Heart left ventricle (tissue), 16 donors: ENCODE data around the gene XYLT1. TPM values are rescaled to one million over a fixed set of nuclear protein-coding genes. Genes with fewer than 3 reads are reported as not detected.

Source experiments
- ATAC-seq, 4 donors: fragments of 200-7000 bp; cut with Tn5 transposase; one replicate each; pipeline ENCODE4 v1.9.1; 2020 to 2022; ENCODE audit warnings: moderate library complexity in 4 of 4, mild to moderate bottlenecking in 3 of 4, moderate number of reproducible peaks in 1 of 4
- DNase-seq, 5 donors: peaks; one replicate each; pipeline ENCODE4 v3.0.0-alpha.2; 2020
- H3K27ac ChIP-seq, 12 donors: fragments of 200-600 bp; sonication (generic) in 4 of 12; one replicate each; pipeline versions ENCODE4 v1.5.0 to v1.8.0; 2016 to 2022; ENCODE audit warnings: mild to moderate bottlenecking in 2 of 12
- H3K27me3 ChIP-seq, 9 donors: fragments of 200-600 bp; sonication (generic) in 2 of 9; one replicate each; pipeline versions ENCODE4 v1.5.1 to v1.8.0; 2016 to 2022; ENCODE audit warnings: mild to moderate bottlenecking in 3 of 9
- H3K36me3 ChIP-seq, 9 donors: fragments of 200-600 bp; sonication (generic) in 2 of 9; one replicate each; pipeline versions ENCODE4 v1.5.0 to v1.8.0; 2018 to 2022; ENCODE audit warnings: mild to moderate bottlenecking in 2 of 9
- H3K4me1 ChIP-seq, 12 donors: fragments of 200-600 bp; sonication (generic) in 4 of 12; one replicate each; pipeline versions ENCODE4 v1.5.0 to v1.8.0; 2016 to 2022; ENCODE audit warnings: mild to moderate bottlenecking in 3 of 12
- H3K4me3 ChIP-seq, 12 donors: fragments of 200-600 bp; sonication (generic) in 4 of 12; one replicate each; pipeline versions ENCODE4 v1.5.0 to v1.8.0; 2017 to 2022; ENCODE audit warnings: mild to moderate bottlenecking in 9 of 12, moderate library complexity in 4 of 12
- H3K9me3 ChIP-seq, 12 donors: fragments of 200-600 bp; sonication (generic) in 4 of 12; one replicate each; pipeline versions ENCODE4 v1.5.0 to v1.8.0; 2016 to 2022; ENCODE audit warnings: mild to moderate bottlenecking in 1 of 12
- CTCF ChIP-seq, 12 donors: fragments of 200-600 bp; sonication (generic) in 4 of 12; IDR thresholded peaks; one replicate each; pipeline versions ENCODE4 v1.5.0 to v1.8.0; 2018 to 2022; ENCODE audit warnings: antibody characterized with exemption in 12 of 12, mild to moderate bottlenecking in 5 of 12
- POLR2A ChIP-seq, 2 donors: fragments of 450-650 bp; IDR thresholded peaks; one replicate each; pipeline ENCODE4 v1.6.1; 2017; ENCODE audit warnings: antibody characterized with exemption in 2 of 2, mild to moderate bottlenecking in 2 of 2, moderate library complexity in 2 of 2
- WGBS, 4 donors: extraction: QIAGEN DNeasy Blood & Tissue Kit in 2 of 4; methylation state at CpG; one replicate each; pipeline versions ENCODE4 v1.1.5 to v1.1.7; 2013 to 2018; 5-methylcytosine and 5-hydroxymethylcytosine counted together
- intact Hi-C, 10 donors: fragments of 100-400 bp; cut with DNase I; formaldehyde crosslinking; loops; one replicate each; pipeline versions ENCODE4 v1.11.1 to v1.14.2; 2022
- polyA plus RNA-seq, 2 donors: library from polyadenylated mRNA; stranded (reverse); fragments of 200-250 nt; gene quantifications; one replicate each; pipeline ENCODE4 v1.2.3, GENCODE V29; 2013
- total RNA-seq, 9 donors: library from RNA; depleted of rRNA in 2 of 9; stranded (reverse); fragments of >200 nt in 2 of 9; fragmentation: NEBNext Ultra II Directional in 3 of 9; extraction: Animal tissue kit (Norgen Biotek cat#: 25700) in 3 of 9; gene quantifications; one replicate each; pipeline versions ENCODE4 v1.1.0 to v1.2.4, GENCODE V29; 2016 to 2023
- donor health status: ischemic (EF 13 %, LVEDD 7.1; RV severe dilation, severe dysfunction).
- donor health status: healthy with polysubstance abuse.
- donor health status: DM: no; HTN: yes; CAD: no.
- donor health status: DM: no; HTN: no; CAD: no.
- donor health status: ischemic (EF 25% LVEDD 6.9; RV normal size, moderate dysfunction).
- donor health status: ischemic (EF 25% LVEDD 5.7; RV mildly dilated, moderate dysfunction).
- donor health status: healthy.
- donor health status: DM: yes; HTN: yes; CAD: no.
- donor health status: ischemic (EF 35%, LVEDD 5.7; RV mildly dilated, moderate dysfunction).
- donor health status: nonischemic (EF 11% LVEDD 7.7; RV severe dilation, severe dysfunction).
- donor health status: DM: yes; HTN: yes; CAD: no.
- donor health status: PGD.
- donor health status: ischemic (EF 29% LVEDD 5.4; RV normal size, mild dysfunction).
- donor health status: nonischemic (EF 23%, LVEDD 6.1; RV moderate dilation, normal function).

Gene XYLT1
- total and polyA plus RNA-seq, 11 donors: 0.46 to 12.3 (median 2.4) TPM

GRCh38 chr16:17518441-17518840 is 47.7 kb upstream of the XYLT1 start:
- TF ChIP-seq CTCF (IDR thresholded peaks at IDR 0.05) (no peak), POLR2A (IDR thresholded peaks at IDR 0.05) (no peak)
- Histone ChIP-seq H3K4me1 (no peaks in the 10 kb centered on the region), H3K9me3 (no peaks in the 10 kb centered on the region), H3K27ac (no peak overlapping the region), H3K36me3 (no peaks in the 10 kb centered on the region), H3K4me3 (no peak overlapping the region), H3K27me3 (peaks cover 0 to 21% (median 2%) of the 10 kb centered on the region in 9 donors)
- 73 to 80% (median 79%) methylated on average over 3 of the region's 3 CpGs for WGBS, 4 donors
- DNase-seq (no peak), ATAC-seq (no peak)
- intact Hi-C loops: no loop called here

DNA sequence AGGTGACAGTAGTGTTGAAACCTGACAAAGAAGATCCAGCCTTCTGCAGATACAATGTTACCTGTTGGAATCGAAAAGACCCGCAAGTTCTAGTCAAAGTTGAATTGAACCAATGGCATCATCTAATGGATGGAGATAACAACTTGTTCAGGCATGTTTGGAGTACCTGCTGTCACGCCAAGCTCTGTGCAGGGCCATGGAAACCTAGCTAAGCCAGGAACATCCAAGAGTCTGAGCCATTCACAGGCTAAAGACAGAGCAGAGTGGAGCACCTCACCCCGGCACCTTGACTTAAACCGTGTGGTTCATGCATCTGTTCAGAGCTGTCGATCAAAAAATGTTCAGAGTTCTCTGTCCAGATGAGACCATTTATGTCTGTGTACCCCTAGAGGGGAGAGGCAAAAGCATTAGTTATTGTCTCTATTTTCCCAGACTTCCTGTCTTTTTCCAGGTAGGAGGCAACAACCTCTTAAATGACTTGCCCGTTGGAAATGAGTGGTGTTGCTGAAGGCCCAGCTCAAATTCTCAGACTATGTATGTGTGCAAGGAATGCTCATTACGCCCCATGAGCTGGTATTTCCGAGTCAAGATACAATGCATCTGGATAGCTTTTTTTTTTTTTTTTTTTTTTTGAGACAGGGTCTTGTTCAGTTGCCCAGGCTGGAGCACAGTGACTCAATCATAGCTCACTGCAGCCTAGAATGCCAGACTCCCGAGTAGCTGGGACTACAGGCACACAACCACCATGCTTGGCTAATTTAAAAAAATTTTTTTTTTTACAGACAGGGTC is 44.9 kb upstream of the XYLT1 start:
- no peak for ATAC-seq
- no peak for DNase-seq
- WGBS, 4 donors: 81 to 86% (median 83%) methylated on average over 10 of the region's 10 CpGs
- TF ChIP-seq CTCF (IDR thresholded peaks at IDR 0.05) (no peak), POLR2A (IDR thresholded peaks at IDR 0.05) (no peak)
- Histone ChIP-seq H3K9me3 (no peaks in the 10 kb centered on the region), H3K36me3 (no peaks in the 10 kb centered on the region), H3K4me3 (no peak overlapping the region), H3K4me1 (no peaks in the 10 kb centered on the region), H3K27ac (no peak overlapping the region), H3K27me3 (peaks cover 0 to 5% (median 0%) of the 10 kb centered on the region in 9 donors)
- intact Hi-C loops: no loop called here

DNA sequence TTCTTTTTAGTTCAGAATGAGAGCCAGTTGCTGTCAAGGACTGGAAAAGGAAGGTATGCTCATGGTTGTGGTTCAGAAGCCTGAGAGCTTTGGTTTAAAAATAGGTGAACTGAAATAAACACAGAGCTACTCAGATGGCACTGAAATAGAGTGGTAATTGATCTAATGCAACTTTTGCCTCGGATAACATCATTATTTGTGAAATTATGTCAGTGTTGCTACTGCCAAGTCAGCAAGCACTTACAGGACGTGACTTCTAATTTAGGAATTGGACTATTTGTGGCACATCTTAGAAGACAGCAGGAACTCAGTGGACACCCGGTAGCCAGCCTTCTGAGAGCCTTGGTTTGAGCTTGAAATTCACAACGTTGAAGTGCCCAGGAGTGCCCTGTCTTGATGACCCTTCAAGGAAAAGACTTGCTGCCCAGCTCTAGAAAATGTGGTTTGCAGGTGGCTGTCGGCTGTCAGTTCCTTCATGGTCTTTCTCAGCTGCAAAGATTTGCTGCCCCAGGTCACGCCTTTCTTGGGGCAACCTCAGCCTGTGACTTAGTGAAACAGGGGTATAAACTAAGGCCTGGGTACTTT is 42.0 kb upstream of the XYLT1 start:
- H3K4me1 ChIP-seq: no peaks in the 10 kb centered on the region
- H3K9me3 ChIP-seq: peaks cover 0 to 10% (median 0%) of the 10 kb centered on the region in 12 donors
- H3K36me3 ChIP-seq: no peaks in the 10 kb centered on the region
- ATAC-seq: no peak
- TF ChIP-seq POLR2A (IDR thresholded peaks at IDR 0.05) (no peak), CTCF (IDR thresholded peaks at IDR 0.05) (no peak)
- no peak for DNase-seq
- WGBS, 4 donors: 36 to 58% (median 42%) methylated on average over 6 of the region's 6 CpGs
- H3K27ac ChIP-seq: no peak overlapping the region
- intact Hi-C loops: no loop called here
- H3K27me3 ChIP-seq: peaks cover 0 to 12% (median 0%) of the 10 kb centered on the region in 9 donors
- no peak overlapping the region for H3K4me3 ChIP-seq

DNA sequence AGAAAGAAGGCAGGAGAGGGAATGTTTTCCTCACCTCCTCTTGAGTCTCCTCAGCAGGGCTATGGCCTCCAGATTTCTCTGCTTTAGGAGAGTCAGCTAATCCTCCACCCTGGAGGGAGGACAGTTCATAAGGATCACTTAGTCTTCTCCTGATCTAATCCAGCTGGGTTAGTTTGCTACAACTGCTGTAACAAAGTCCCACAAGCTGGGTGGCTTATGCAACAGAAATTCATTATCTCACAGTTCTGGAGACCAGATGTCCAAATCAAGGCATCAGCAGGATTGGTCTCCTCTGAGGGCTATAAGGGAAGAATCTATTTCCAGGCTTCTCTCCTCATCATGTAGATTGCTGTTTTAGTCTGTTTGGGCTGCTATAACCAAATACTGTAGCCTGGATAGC is 40.6 kb upstream of the XYLT1 start:
- H3K27ac ChIP-seq: no peak overlapping the region
- H3K36me3 ChIP-seq: no peaks in the 10 kb centered on the region
- TF ChIP-seq POLR2A (IDR thresholded peaks at IDR 0.05) (no peak), CTCF (IDR thresholded peaks at IDR 0.05) (no peak)
- no peaks in the 10 kb centered on the region for H3K4me1 ChIP-seq
- ATAC-seq (peak in 1 of 4 donors; percentile 46), DNase-seq (no peak)
- no peak overlapping the region for H3K4me3 ChIP-seq
- intact Hi-C loops: no loop called here
- H3K9me3 ChIP-seq: peaks cover 0 to 10% (median 0%) of the 10 kb centered on the region in 12 donors
- H3K27me3 ChIP-seq: peaks cover 0 to 12% (median 0%) of the 10 kb centered on the region in 9 donors
